Panc1 (cell line): ENCODE results near the gene RIMBP2. TPM values are rescaled to one million over a fixed set of nuclear protein-coding genes. Genes with fewer than 3 reads are reported as not detected.

ENCODE experiments used
- ATAC-seq: fragments of 200-7000 bp; cut with Tn5 transposase; 2 replicates; pipeline ENCODE4 v1.9.1; 2020; ENCODE audit warnings: mild to moderate bottlenecking, moderate library complexity
- BruUV-seq: library from RNA; stranded (reverse); fragments of 400-500 nt; replicated peaks from 2 replicates; lab custom pipeline; 2021; lab: Mats Ljungman, UMichigan
- CTCF ChIA-PET: fragments of 300-600 bp; sonication (Branson Sonifier 250); formaldehyde crosslinking; loops from one replicate; lab custom pipeline; 2022; ENCODE audit warnings: antibody characterized with exemption; lab: Charles Lee
- POLR2A ChIA-PET: fragments of 300-600 bp; sonication (Branson Sonifier 250); formaldehyde crosslinking; loops from one replicate; lab custom pipeline; 2022; ENCODE audit warnings: antibody characterized with exemption; lab: Charles Lee
- DNase-seq: peaks from one replicate; pipeline ENCODE4 v3.0.0-alpha.2; 2010; ENCODE audit warnings: low read depth, low spot score
- H3K27ac ChIP-seq: 2 replicates; pipeline ENCODE4 v1.5.1; 2011; ENCODE audit warnings: mild to moderate bottlenecking, low read length, inconsistent platforms
- H3K27me3 ChIP-seq: fragments of 200-500 bp; sonication (Bioruptor generic); 2 replicates; pipeline ENCODE4 v1.6.0; 2014; ENCODE audit warnings: low read length, inconsistent platforms; ENCODE audit not compliant: control insufficient read depth, insufficient read depth
- H3K36me3 ChIP-seq: fragments of 200-500 bp; sonication (Bioruptor generic); 2 replicates; pipeline ENCODE4 v1.5.1; 2014; ENCODE audit warnings: inconsistent platforms, mild to moderate bottlenecking, low read length, moderate library complexity; ENCODE audit not compliant: control insufficient read depth, insufficient read depth
- H3K4me1 ChIP-seq: 2 replicates; pipeline ENCODE4 v1.5.1; 2011; ENCODE audit warnings: inconsistent platforms, mild to moderate bottlenecking, low read length, moderate library complexity; ENCODE audit not compliant: control insufficient read depth, insufficient read depth
- H3K4me3 ChIP-seq, 2 experiments: 2 replicates each; pipeline ENCODE4 v1.5.1; 2011 to 2012; ENCODE audit warnings: low read depth in 2 of 2, low read length in 2 of 2, mild to moderate bottlenecking in 2 of 2, inconsistent platforms in 1 of 2, moderate library complexity in 1 of 2
- H3K9me3 ChIP-seq: fragments of 200-500 bp; sonication (Bioruptor generic); 2 replicates; pipeline ENCODE4 v1.5.1; 2014; ENCODE audit warnings: low read depth, mild to moderate bottlenecking, inconsistent platforms, low read length, moderate library complexity; ENCODE audit not compliant: control insufficient read depth, insufficient read depth
- CTCF ChIP-seq: fragments of 450-650 bp; IDR thresholded peaks from 2 replicates; pipeline ENCODE4 v1.5.1; 2017; ENCODE audit warnings: mild to moderate bottlenecking
- POLR2AphosphoS5 ChIP-seq: IDR thresholded peaks from 2 replicates; pipeline ENCODE4 v1.6.1; 2012; ENCODE audit warnings: mild to moderate bottlenecking, low read depth, low read length, moderate library complexity
- REST ChIP-seq, 2 experiments: IDR thresholded peaks; 2 replicates each; pipeline ENCODE4 v1.6.1; 2011 to 2012; ENCODE audit warnings: low read depth in 2 of 2, control low read depth in 1 of 2, low read length in 1 of 2, mild to moderate bottlenecking in 1 of 2, moderate library complexity in 1 of 2; ENCODE audit not compliant: insufficient read depth in 1 of 2
- SIN3A ChIP-seq: IDR thresholded peaks from 2 replicates; pipeline ENCODE4 v1.6.1; 2012; ENCODE audit warnings: low read depth, mild to moderate bottlenecking, low read length, moderate library complexity, borderline replicate concordance; ENCODE audit not compliant: insufficient read depth
- TCF7L2 ChIP-seq: IDR thresholded peaks from 2 replicates; pipeline ENCODE4 v1.6.1; 2011; ENCODE audit warnings: mild to moderate bottlenecking, low read depth, low read length, inconsistent platforms
- in situ Hi-C: cut with HindIII; loops from 2 replicates; pipeline ENCODE4 v1.10.0; 2016; ENCODE audit warnings: low sequenced_read_pairs, low pct_unique_long_range_greater_than_20kb
- intact Hi-C: fragments of 100-400 bp; cut with micrococcal nuclease; formaldehyde crosslinking; loops from one replicate; pipeline ENCODE4 v1.10.0; 2022; ENCODE audit not compliant: unreplicated experiment
- total RNA-seq: library from RNA; stranded (reverse); gene quantifications from one replicate; pipeline ENCODE4 v1.2.1, GENCODE V29; 2021; ENCODE audit not compliant: unreplicated experiment

RIMBP2 gene
- total RNA-seq, 1 experiment from 2014 or later, result not detected

- Histone ChIP-seq H3K4me1 (no peaks in the 10 kb centered on the region), H3K9me3 (no peaks in the 10 kb centered on the region), H3K27ac (no peak overlapping the region), H3K27me3 (no peaks in the 10 kb centered on the region; the same call in 1 of the 2 replicates), H3K36me3 (no peaks in the 10 kb centered on the region), H3K4me3 (no peak overlapping the region)
- in situ Hi-C loops (no loop called here), intact Hi-C loops (no loop called here)
- no peak for TF ChIP-seq POLR2AphosphoS5
- no peak for TF ChIP-seq SIN3A
- TF ChIP-seq CTCF, result no peak
- no peak for TF ChIP-seq REST (IDR thresholded peaks at IDR 0.05; ENCODE audit: insufficient read depth in 1 of 2, low read depth in 2 of 2, low read length in 1 of 2)
- no peak for TF ChIP-seq TCF7L2
- no peak for ATAC-seq
- ChIA-PET CTCF (no interaction called here), POLR2A (no interaction called here)
- no TSS peak for BruUV-seq
- DNase-seq, result no peak
Measured at GRCh38 chr12:130530429-130530828, 185.7 kb downstream of the RIMBP2 start.

GRCh38 chr12:130529781-130530180 lies 186.3 kb downstream of the RIMBP2 start:
- Histone ChIP-seq H3K9me3 (no peaks in the 10 kb centered on the region), H3K36me3 (no peaks in the 10 kb centered on the region), H3K4me3 (no peak overlapping the region), H3K27me3 (no peaks in the 10 kb centered on the region; the same call in 1 of the 2 replicates), H3K4me1 (no peaks in the 10 kb centered on the region), H3K27ac (no peak overlapping the region)
- in situ Hi-C loops, result no loop called here
- ChIA-PET POLR2A (no interaction called here), CTCF (no interaction called here)
- no TSS peak for BruUV-seq
- intact Hi-C loops, result no loop called here
- TF ChIP-seq TCF7L2, result no peak
- no peak for TF ChIP-seq REST (IDR thresholded peaks at IDR 0.05; ENCODE audit: insufficient read depth in 1 of 2, low read depth in 2 of 2, low read length in 1 of 2)
- no peak for TF ChIP-seq CTCF
- no peak for TF ChIP-seq POLR2AphosphoS5
- no peak for TF ChIP-seq SIN3A
- DNase-seq (no peak), ATAC-seq (no peak)
